HPDE6-E6E7 (cell line): ENCODE measurements around the gene NDUFB10.

Source experiments
- DNase-seq: peaks from one replicate; pipeline ENCODE4 v3.0.0; 2011; ENCODE audit warnings: missing footprints; ENCODE audit errors: extremely low spot score

The NDUFB10 gene

GRCh38 chr16:1971796-1972489 lies 12.6 kb downstream of the NDUFB10 start, which contains the start of gene TBL3:
Gene TBL3 (plus strand): TSS chr16:1972053. CDS start chr16:1972165, 112 bp downstream.
- DNase-seq: peak; percentile 87

- DNase-seq: no peak
These were observed 13.1 kb downstream of the NDUFB10 start for GRCh38 chr16:1972490-1972877.

GRCh38 chr16:1973461-1974156 lies 14.3 kb downstream of the NDUFB10 start:
- no peak for DNase-seq

GRCh38 chr16:1974157-1975070 lies 15.1 kb downstream of the NDUFB10 start:
- DNase-seq: no peak

GRCh38 chr16:1975432-1976215 lies 16.3 kb downstream of the NDUFB10 start:
- no peak for DNase-seq

GRCh38 chr16:1976216-1976520 lies 16.8 kb downstream of the NDUFB10 start:
- DNase-seq: no peak

- no peak for DNase-seq
These were observed 17.9 kb downstream of the NDUFB10 start for GRCh38 chr16:1976951-1977874.

- no peak for DNase-seq
These were observed 18.5 kb downstream of the NDUFB10 start for GRCh38 chr16:1977875-1978268.

- no peak for DNase-seq
These were observed 19.3 kb downstream of the NDUFB10 start for GRCh38 chr16:1978476-1979120.

GRCh38 chr16:1979271-1980029 lies 20.1 kb downstream of the NDUFB10 start:
- DNase-seq: peak; percentile 49

- no peak for DNase-seq
These were observed 20.9 kb downstream of the NDUFB10 start for GRCh38 chr16:1980030-1980769.

- DNase-seq: no peak
These were observed 21.4 kb downstream of the NDUFB10 start for GRCh38 chr16:1980770-1981087.

- no peak for DNase-seq
These were observed 22.1 kb downstream of the NDUFB10 start, which contains the start of gene NOXO1 for GRCh38 chr16:1981398-1981836. Gene NOXO1 (minus strand): TSS chr16:1981469. CDS start chr16:1981179, 290 bp downstream.

- DNase-seq: no peak
These were observed 22.7 kb downstream of the NDUFB10 start for GRCh38 chr16:1982013-1982433.

GRCh38 chr16:1982991-1983543 lies 23.7 kb downstream of the NDUFB10 start:
- no peak for DNase-seq

- DNase-seq: peak; percentile 72
These were observed 24.4 kb downstream of the NDUFB10 start, which contains the start of gene GFER for GRCh38 chr16:1983544-1984346. Gene GFER (plus strand): TSS chr16:1984193. CDS start chr16:1984219, 26 bp downstream.
